ENCODE results near the gene MBD5. TPM values are rescaled to one million over a fixed set of nuclear protein-coding genes. Genes with fewer than 3 reads are reported as not detected.

The MBD5 gene
- total RNA-seq, 4 donors from 2014 or later: 51.2 to 85.9 (median 72.6) TPM

DNA sequence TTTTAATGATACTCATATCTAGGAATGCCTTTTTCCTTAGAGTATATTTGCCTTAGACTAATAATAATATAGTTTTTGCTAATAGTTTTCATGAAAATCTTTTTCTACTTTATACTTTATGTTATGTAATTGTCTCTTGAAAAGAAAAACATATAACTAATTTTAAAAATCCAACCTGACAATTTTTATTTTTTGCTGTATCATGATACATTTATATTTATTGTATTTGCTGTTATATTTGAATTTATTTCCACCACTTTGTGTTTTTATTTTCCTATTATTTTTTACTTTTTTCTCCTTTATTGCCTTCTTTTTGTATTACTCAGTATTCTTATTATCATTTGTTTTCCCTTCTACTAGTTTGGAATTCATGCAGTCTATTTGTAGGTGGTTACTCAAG, 85.4 kb downstream of the MBD5 start:
- Histone ChIP-seq H3K27me3 (no peaks in the 10 kb centered on the region), H3K4me3 (replicated peaks in 1 of 3) (no peak overlapping the region), H3K9me3 (no peaks in the 10 kb centered on the region), H3K4me1 (no peaks in the 10 kb centered on the region), H3K36me3 (no peaks in the 10 kb centered on the region), H3K27ac (no peak overlapping the region)
- TF ChIP-seq POLR2A (IDR thresholded peaks at IDR 0.05): no peak
- TF ChIP-seq, protein P1, sequence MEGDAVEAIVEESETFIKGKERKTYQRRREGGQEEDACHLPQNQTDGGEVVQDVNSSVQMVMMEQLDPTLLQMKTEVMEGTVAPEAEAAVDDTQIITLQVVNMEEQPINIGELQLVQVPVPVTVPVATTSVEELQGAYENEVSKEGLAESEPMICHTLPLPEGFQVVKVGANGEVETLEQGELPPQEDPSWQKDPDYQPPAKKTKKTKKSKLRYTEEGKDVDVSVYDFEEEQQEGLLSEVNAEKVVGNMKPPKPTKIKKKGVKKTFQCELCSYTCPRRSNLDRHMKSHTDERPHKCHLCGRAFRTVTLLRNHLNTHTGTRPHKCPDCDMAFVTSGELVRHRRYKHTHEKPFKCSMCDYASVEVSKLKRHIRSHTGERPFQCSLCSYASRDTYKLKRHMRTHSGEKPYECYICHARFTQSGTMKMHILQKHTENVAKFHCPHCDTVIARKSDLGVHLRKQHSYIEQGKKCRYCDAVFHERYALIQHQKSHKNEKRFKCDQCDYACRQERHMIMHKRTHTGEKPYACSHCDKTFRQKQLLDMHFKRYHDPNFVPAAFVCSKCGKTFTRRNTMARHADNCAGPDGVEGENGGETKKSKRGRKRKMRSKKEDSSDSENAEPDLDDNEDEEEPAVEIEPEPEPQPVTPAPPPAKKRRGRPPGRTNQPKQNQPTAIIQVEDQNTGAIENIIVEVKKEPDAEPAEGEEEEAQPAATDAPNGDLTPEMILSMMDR (IDR thresholded peaks at IDR 0.05): no peak
- DNase-seq: no peak
- intact Hi-C loops (cut with DNase I): no loop called here

DNA sequence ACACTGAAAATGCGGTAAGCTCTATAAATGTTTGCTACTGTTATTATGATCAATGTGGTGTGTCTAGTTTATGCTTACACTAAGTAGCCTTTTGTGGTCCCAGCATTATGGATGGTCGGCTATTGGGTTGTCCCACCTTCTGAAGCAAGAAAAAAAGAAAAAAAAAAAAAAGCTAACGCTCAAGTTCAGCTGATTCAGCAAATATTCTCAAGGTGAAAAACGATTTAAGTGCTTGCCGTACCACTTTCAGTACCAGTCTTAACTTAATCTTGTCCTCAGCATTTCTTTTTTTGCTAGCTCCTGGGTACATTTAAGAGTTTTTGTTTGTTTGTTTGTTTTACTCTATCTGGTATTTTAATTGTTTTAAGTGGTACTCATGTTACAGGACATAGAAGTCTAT, 87.5 kb downstream of the MBD5 start:
- 92 to 93% methylated on average over 5 of the region's 5 CpGs for WGBS, 2 donors
- DNase-seq: no peak

DNA sequence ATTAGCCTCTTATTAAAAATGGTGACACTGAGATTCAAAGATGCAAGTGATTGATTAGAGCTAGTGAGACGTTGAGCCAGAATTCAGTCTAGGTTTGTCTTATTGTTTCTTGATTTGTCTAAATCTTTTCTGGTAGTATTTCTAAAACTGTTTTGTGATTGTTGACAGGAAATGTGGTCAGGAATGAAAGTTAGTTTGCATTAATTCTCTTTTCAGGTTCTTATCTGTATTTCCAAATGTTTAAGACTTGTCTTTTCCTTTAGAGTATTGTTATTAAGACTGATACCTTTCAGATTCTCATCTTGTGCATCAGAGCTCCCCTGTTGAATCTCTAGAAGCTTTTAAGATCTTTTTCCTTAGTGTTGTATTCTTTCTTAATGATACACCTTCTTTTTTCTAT, 89.3 kb downstream of the MBD5 start:
- intact Hi-C loops (cut with DNase I): no loop called here
- Histone ChIP-seq H3K4me1 (no peaks in the 10 kb centered on the region), H3K27me3 (no peaks in the 10 kb centered on the region), H3K27ac (no peak overlapping the region), H3K9me3 (no peaks in the 10 kb centered on the region), H3K36me3 (no peaks in the 10 kb centered on the region), H3K4me3 (replicated peaks in 1 of 3) (no peak overlapping the region)
- TF ChIP-seq POLR2A (IDR thresholded peaks at IDR 0.05): no peak
- 86 to 90% methylated on average over 1 of the region's 1 CpG for WGBS, 2 donors
- DNase-seq: no peak

More for the DNA sequence above, 87.5 kb downstream of the MBD5 start:
- intact Hi-C loops (cut with DNase I): no loop called here
- Histone ChIP-seq H3K36me3 (no peaks in the 10 kb centered on the region), H3K9me3 (no peaks in the 10 kb centered on the region), H3K27me3 (no peaks in the 10 kb centered on the region), H3K4me1 (no peaks in the 10 kb centered on the region), H3K27ac (no peak overlapping the region), H3K4me3 (replicated peaks in 1 of 3) (no peak overlapping the region)
- TF ChIP-seq, protein P1 (IDR thresholded peaks at IDR 0.05): no peak
- TF ChIP-seq POLR2A (IDR thresholded peaks at IDR 0.05): no peak

DNA sequence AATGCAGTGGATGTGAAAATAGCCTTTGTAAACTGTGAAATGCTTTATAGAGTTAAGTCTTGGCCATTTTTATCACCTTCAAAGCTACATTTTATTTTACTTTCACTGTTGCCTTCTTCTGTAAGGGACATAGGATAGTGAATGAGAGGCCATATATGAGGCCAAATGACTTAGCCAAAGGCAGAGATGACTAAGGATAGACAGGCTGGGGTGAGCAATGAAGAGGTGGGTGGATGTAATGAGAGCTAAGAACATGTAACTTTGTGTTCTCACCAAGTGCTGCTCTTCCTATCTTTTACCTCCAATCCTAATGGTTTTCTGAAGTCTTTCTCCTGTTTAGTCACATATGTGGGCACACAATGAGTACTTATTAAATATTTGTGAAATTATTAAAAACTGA, 101.9 kb downstream of the MBD5 start:
- Histone ChIP-seq H3K9me3 (no peaks in the 10 kb centered on the region), H3K4me3 (replicated peaks in 1 of 3) (no peak overlapping the region), H3K36me3 (no peaks in the 10 kb centered on the region), H3K27ac (no peak overlapping the region), H3K4me1 (no peaks in the 10 kb centered on the region), H3K27me3 (no peaks in the 10 kb centered on the region)
- DNase-seq: no peak
- intact Hi-C loops (cut with DNase I): no loop called here
- TF ChIP-seq, protein P1 (IDR thresholded peaks at IDR 0.05): no peak
- no peak for TF ChIP-seq POLR2A (IDR thresholded peaks at IDR 0.05)

DNA sequence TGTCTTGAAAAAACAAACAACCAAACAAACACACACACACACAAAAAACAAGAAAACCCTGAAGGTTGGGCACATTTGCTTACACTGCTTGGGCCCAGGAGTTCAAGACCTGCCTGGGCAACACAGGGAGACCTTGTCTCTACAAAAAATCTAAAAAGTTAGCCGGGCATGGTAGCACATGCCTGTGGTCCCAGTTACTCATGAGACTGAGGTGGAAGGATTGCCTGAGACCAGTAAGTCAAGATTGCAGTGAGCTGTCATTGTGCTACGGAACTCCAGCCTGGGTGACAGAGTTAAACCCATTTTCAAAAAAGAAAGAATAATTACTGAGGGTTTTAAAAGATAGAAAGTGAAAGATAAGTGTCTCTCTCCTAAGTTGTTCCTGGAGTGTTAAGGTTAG, 103.4 kb downstream of the MBD5 start:
- Histone ChIP-seq H3K4me1 (no peaks in the 10 kb centered on the region), H3K9me3 (no peaks in the 10 kb centered on the region), H3K27ac (no peak overlapping the region), H3K27me3 (no peaks in the 10 kb centered on the region), H3K4me3 (replicated peaks in 1 of 3) (no peak overlapping the region), H3K36me3 (no peaks in the 10 kb centered on the region)
- intact Hi-C loops (cut with DNase I): no loop called here
- TF ChIP-seq, protein P1 (IDR thresholded peaks at IDR 0.05): no peak
- TF ChIP-seq POLR2A (IDR thresholded peaks at IDR 0.05): no peak
- 96 to 98% methylated on average over 2 of the region's 2 CpGs for WGBS, 2 donors
- DNase-seq: no peak

DNA sequence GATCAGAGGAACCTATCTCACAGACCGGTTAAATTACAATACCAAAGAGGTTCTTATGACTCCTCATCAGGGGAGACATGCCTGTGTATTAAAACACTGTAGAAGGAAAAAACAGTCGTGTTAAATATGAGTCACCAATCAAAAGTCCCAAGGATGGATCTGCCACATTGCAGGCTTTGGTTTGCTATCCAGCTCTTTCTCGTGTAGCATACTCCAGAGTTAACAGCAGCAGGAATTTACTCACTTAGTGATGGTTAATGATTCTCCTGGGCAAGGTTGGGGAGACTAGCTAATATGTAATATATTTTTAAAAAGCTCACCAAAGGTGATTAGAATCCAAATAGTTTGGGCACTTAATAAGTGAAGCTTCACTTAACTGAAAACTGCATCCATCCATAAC, 109.7 kb downstream of the MBD5 start:
- H3K36me3 ChIP-seq: no peaks in the 10 kb centered on the region
- no peaks in the 10 kb centered on the region for H3K27me3 ChIP-seq
- no peaks in the 10 kb centered on the region for H3K4me1 ChIP-seq
- no peak overlapping the region for H3K4me3 ChIP-seq (replicated peaks in 1 of 3)
- no peak for TF ChIP-seq POLR2A (IDR thresholded peaks at IDR 0.05)
- TF ChIP-seq, protein P1 (IDR thresholded peaks at IDR 0.05): no peak
- intact Hi-C loops (cut with DNase I): no loop called here
- H3K27ac ChIP-seq: no peak overlapping the region
- no peaks in the 10 kb centered on the region for H3K9me3 ChIP-seq
- 72 to 74% methylated on average over 3 of the region's 3 CpGs for WGBS, 2 donors
- no peak for DNase-seq

Data from thyroid gland (tissue), 4 donors.